ENCODE data around the gene PHACTR1.

GRCh38 chr6:13237318-13237717 lies 520.8 kb downstream of the PHACTR1 start:
- no peak for TF ChIP-seq EZH2 (IDR thresholded peaks at IDR 0.05; ENCODE audit: borderline replicate concordance, low read depth, low read length, poor library complexity, severe bottlenecking)
- no peak for TF ChIP-seq CTCF (conservative IDR thresholded peaks at IDR 0.05; ENCODE audit: low read depth, low read length)
